Measurements from ENCODE around the gene EI24. TPM values are rescaled to one million over a fixed set of nuclear protein-coding genes. Genes with fewer than 3 reads are reported as not detected.

The EI24 gene
- polyA plus RNA-seq, 1 donor = 90.3 TPM

GRCh38 chr11:125551835-125552342 lies 17.4 kb upstream of the EI24 start:
- Histone ChIP-seq H3K9me3 (ENCODE audit: control insufficient read depth, low read depth, low read length) (peaks cover 6% of the 10 kb centered on the region), H3K36me3 (ENCODE audit: control insufficient read depth, insufficient read depth, low read length) (no peaks in the 10 kb centered on the region), H3K27me3 (ENCODE audit: control insufficient read depth, insufficient read depth, low read length) (no peaks in the 10 kb centered on the region), H3K27ac (ENCODE audit: low read length) (no peak overlapping the region), H3K4me1 (ENCODE audit: control insufficient read depth, insufficient read depth, low read length) (no peaks in the 10 kb centered on the region), H3K4me3 (ENCODE audit: low read length) (no peak overlapping the region)
- no peak for DNase-seq
- WGBS (ENCODE audit: insufficient coverage, low lambda C conversion rate) = no CpG with 5 or more reads among the region's 1 CpG

DNA sequence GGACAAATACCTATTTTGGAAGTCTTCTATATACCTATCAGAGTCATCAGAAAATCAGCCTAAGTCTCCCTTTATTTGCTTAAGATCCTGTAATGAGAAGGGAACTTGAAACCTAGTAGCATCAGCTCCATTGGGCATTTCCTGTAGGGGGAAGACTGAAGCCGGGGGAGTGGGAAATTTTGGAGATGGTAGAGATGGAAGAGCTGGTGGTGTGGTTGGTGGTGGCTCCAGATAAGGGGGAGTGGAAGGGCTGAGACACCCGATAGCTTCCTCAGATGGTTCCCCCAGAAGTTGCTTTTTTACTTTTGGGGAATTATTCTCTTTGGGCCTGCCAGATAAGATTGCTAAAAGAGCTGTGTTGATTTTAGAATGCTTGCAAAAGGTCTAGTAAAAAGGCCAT lies 16.4 kb upstream of the EI24 start:
- Histone ChIP-seq H3K4me1 (ENCODE audit: control insufficient read depth, insufficient read depth, low read length) (no peaks in the 10 kb centered on the region), H3K4me3 (ENCODE audit: low read length) (no peak overlapping the region), H3K27me3 (ENCODE audit: control insufficient read depth, insufficient read depth, low read length) (no peaks in the 10 kb centered on the region), H3K9me3 (ENCODE audit: control insufficient read depth, low read depth, low read length) (peaks cover 6% of the 10 kb centered on the region), H3K27ac (ENCODE audit: low read length) (no peak overlapping the region), H3K36me3 (ENCODE audit: control insufficient read depth, insufficient read depth, low read length) (no peaks in the 10 kb centered on the region)
- WGBS (ENCODE audit: insufficient coverage, low lambda C conversion rate) = no CpG with 5 or more reads among the region's 2 CpGs
- DNase-seq = no peak

DNA sequence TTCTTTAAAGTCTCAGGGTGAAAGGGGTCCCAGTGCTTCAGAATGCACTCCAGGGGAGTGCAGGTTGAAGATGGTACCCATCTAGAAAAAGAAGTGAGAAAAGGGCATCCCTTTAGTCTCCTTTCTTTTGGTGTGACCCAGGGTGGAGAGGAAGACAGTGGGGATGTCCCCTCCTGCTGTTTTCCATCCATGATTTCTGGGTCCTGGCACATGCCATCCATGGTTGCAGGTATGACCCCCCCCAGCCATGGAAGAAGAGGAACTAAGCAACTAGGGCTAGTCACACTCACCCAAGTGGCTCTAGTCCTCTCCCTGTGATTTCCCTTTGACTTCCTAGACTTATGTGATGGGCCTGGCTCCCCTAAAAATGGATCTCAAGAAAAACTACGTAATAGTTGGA lies 15.9 kb upstream of the EI24 start:
- H3K27me3 ChIP-seq (ENCODE audit: control insufficient read depth, insufficient read depth, low read length) = no peaks in the 10 kb centered on the region
- H3K36me3 ChIP-seq (ENCODE audit: control insufficient read depth, insufficient read depth, low read length) = no peaks in the 10 kb centered on the region
- no peaks in the 10 kb centered on the region for H3K4me1 ChIP-seq (ENCODE audit: control insufficient read depth, insufficient read depth, low read length)
- WGBS (ENCODE audit: insufficient coverage, low lambda C conversion rate) = no CpG with 5 or more reads among the region's 1 CpG
- peaks cover 6% of the 10 kb centered on the region for H3K9me3 ChIP-seq (ENCODE audit: control insufficient read depth, low read depth, low read length)
- H3K27ac ChIP-seq (ENCODE audit: low read length) = no peak overlapping the region
- no peak overlapping the region for H3K4me3 ChIP-seq (ENCODE audit: low read length)
- DNase-seq = no peak

DNA sequence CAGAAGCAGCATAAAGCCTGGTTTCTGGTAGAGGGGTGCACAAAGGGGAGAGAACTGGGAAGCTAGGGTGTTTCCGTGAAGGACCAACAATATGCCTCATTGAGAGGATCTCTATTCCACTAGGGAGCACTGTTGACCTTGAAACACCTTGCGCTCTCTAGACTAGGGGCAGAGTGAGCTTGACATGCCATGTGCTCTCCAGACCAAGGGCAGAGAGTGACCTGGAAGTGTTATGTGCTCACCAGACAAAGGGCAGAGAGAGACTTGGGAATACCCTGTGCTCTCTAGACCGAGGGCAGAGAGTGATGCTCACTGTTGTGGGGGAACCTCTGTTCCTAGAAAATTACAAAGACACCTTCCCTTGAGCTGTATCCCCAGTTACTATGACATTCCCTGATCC lies 15.2 kb upstream of the EI24 start:
- H3K9me3 ChIP-seq (ENCODE audit: control insufficient read depth, low read depth, low read length) = peaks cover 6% of the 10 kb centered on the region
- H3K27me3 ChIP-seq (ENCODE audit: control insufficient read depth, insufficient read depth, low read length) = no peaks in the 10 kb centered on the region
- no peaks in the 10 kb centered on the region for H3K36me3 ChIP-seq (ENCODE audit: control insufficient read depth, insufficient read depth, low read length)
- WGBS (ENCODE audit: insufficient coverage, low lambda C conversion rate) = no CpG with 5 or more reads among the region's 3 CpGs
- no peak for DNase-seq
- no peak overlapping the region for H3K4me3 ChIP-seq (ENCODE audit: low read length)
- H3K27ac ChIP-seq (ENCODE audit: low read length) = no peak overlapping the region
- no peaks in the 10 kb centered on the region for H3K4me1 ChIP-seq (ENCODE audit: control insufficient read depth, insufficient read depth, low read length)

- WGBS (ENCODE audit: insufficient coverage, low lambda C conversion rate) = 60% methylated on average over 1 of the region's 3 CpGs
- H3K36me3 ChIP-seq (ENCODE audit: control insufficient read depth, insufficient read depth, low read length) = no peaks in the 10 kb centered on the region
- no peaks in the 10 kb centered on the region for H3K27me3 ChIP-seq (ENCODE audit: control insufficient read depth, insufficient read depth, low read length)
- H3K4me1 ChIP-seq (ENCODE audit: control insufficient read depth, insufficient read depth, low read length) = no peaks in the 10 kb centered on the region
- no peaks in the 10 kb centered on the region for H3K9me3 ChIP-seq (ENCODE audit: control insufficient read depth, low read depth, low read length)
- H3K27ac ChIP-seq (ENCODE audit: low read length) = no peak overlapping the region
- no peak overlapping the region for H3K4me3 ChIP-seq (ENCODE audit: low read length)
- no peak for DNase-seq
These were observed 9.4 kb upstream of the EI24 start for GRCh38 chr11:125559888-125560287.

DNA sequence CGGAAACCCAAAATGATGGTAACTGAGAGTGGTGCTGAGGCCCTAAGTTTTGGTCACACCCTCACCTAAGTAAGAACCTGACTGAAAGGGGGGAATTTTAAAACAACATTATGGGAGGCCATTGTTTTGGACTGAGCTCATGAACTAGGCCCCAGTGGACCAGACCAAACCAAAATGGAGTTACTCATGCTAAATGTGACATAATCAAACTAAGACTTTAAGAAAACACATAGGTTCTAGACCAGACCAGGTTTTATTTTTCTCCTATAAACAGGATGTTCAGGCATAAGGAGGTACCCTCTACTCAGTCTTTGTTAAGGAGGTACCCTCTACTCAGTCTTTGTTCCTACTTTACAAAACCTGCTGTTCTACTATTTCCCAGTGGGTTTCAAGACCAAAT lies 7.4 kb upstream of the EI24 start:
- no peaks in the 10 kb centered on the region for H3K36me3 ChIP-seq (ENCODE audit: control insufficient read depth, insufficient read depth, low read length)
- no peak overlapping the region for H3K27ac ChIP-seq (ENCODE audit: low read length)
- no peaks in the 10 kb centered on the region for H3K27me3 ChIP-seq (ENCODE audit: control insufficient read depth, insufficient read depth, low read length)
- no peaks in the 10 kb centered on the region for H3K4me1 ChIP-seq (ENCODE audit: control insufficient read depth, insufficient read depth, low read length)
- DNase-seq = no peak
- H3K4me3 ChIP-seq (ENCODE audit: low read length) = no peak overlapping the region
- H3K9me3 ChIP-seq (ENCODE audit: control insufficient read depth, low read depth, low read length) = no peaks in the 10 kb centered on the region
- no CpG with 5 or more reads among the region's 1 CpG for WGBS (ENCODE audit: insufficient coverage, low lambda C conversion rate)

- H3K9me3 ChIP-seq (ENCODE audit: control insufficient read depth, low read depth, low read length) = no peaks in the 10 kb centered on the region
- H3K27ac ChIP-seq (ENCODE audit: low read length) = no peak overlapping the region
- 70% methylated on average over 2 of the region's 4 CpGs for WGBS (ENCODE audit: insufficient coverage, low lambda C conversion rate)
- H3K4me1 ChIP-seq (ENCODE audit: control insufficient read depth, insufficient read depth, low read length) = no peaks in the 10 kb centered on the region
- H3K27me3 ChIP-seq (ENCODE audit: control insufficient read depth, insufficient read depth, low read length) = no peaks in the 10 kb centered on the region
- no peaks in the 10 kb centered on the region for H3K36me3 ChIP-seq (ENCODE audit: control insufficient read depth, insufficient read depth, low read length)
- no peak overlapping the region for H3K4me3 ChIP-seq (ENCODE audit: low read length)
- DNase-seq = no peak
These were observed 6.8 kb upstream of the EI24 start for GRCh38 chr11:125562430-125562829.

DNA sequence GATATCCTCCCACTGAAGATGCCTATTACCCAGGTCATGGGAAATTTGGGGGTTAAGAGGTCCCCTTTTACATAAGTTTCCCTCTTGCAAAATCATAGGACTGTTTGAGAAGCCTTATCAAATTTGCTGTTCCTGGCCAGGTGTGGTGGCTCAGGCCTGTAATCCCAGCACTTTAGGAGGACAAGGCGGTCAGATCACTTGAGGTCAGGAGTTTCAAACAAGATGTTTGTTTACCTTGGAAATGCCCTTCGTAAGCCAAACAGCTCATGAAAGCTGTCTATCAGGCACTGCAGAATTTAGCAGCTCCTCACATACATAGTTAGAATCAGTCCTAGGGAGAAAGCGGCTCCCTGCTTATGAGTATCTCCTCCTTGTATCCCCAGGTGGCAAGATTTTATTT lies 4.9 kb upstream of the EI24 start:
- Histone ChIP-seq H3K9me3 (ENCODE audit: control insufficient read depth, low read depth, low read length) (no peaks in the 10 kb centered on the region), H3K4me3 (ENCODE audit: low read length) (no peak overlapping the region), H3K27me3 (ENCODE audit: control insufficient read depth, insufficient read depth, low read length) (no peaks in the 10 kb centered on the region), H3K27ac (ENCODE audit: low read length) (no peak overlapping the region), H3K36me3 (ENCODE audit: control insufficient read depth, insufficient read depth, low read length) (no peaks in the 10 kb centered on the region), H3K4me1 (ENCODE audit: control insufficient read depth, insufficient read depth, low read length) (no peaks in the 10 kb centered on the region)
- no CpG with 5 or more reads among the region's 3 CpGs for WGBS (ENCODE audit: insufficient coverage, low lambda C conversion rate)
- DNase-seq = no peak

- Histone ChIP-seq H3K36me3 (ENCODE audit: control insufficient read depth, insufficient read depth, low read length) (no peaks in the 10 kb centered on the region), H3K27ac (ENCODE audit: low read length) (no peak overlapping the region), H3K4me3 (ENCODE audit: low read length) (no peak overlapping the region), H3K9me3 (ENCODE audit: control insufficient read depth, low read depth, low read length) (no peaks in the 10 kb centered on the region), H3K27me3 (ENCODE audit: control insufficient read depth, insufficient read depth, low read length) (no peaks in the 10 kb centered on the region), H3K4me1 (ENCODE audit: control insufficient read depth, insufficient read depth, low read length) (peaks cover 8% of the 10 kb centered on the region)
- WGBS (ENCODE audit: insufficient coverage, low lambda C conversion rate) = no CpG with 5 or more reads among the region's 4 CpGs
- no peak for DNase-seq
These were observed 3.0 kb upstream of the EI24 start for GRCh38 chr11:125566235-125566634.

DNA sequence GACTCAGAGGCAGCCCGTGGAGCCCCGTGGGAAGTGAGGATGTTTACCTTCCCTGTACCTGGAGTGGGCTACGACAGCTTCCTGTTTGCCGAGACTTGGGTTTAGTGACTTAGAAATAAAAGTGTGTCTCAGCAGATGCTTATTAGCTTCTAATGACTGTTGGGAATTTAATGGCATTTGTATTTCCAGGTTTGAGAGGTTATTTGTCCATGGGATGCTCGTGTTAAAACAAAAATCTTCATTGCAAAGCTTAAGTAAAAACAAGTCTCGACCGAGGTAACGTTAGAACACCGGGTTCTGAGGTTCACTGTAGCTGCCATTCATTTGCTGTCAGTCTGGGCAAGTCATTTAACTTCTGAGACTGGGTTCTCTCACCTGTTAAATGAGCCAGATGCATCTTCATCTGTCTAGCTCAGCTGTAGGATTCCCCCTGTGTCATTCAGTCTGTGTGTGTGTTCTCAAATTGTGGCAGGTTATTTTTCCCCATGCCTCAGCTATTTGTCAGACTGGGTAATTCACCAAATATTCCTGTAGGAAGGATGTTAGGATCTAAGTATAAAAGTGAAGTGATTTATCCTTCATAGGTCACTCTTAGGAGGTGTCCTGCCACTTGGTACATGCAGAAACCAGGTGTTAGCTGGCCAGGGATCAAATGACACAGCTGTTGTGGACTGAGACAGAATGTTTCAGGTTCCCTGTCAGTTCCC lies 791 bp downstream of the EI24 start:
- Histone ChIP-seq H3K27me3 (ENCODE audit: control insufficient read depth, insufficient read depth, low read length) (no peaks in the 10 kb centered on the region), H3K9me3 (ENCODE audit: control insufficient read depth, low read depth, low read length) (no peaks in the 10 kb centered on the region), H3K4me3 (ENCODE audit: low read length) (peak overlapping the region; percentile 54), H3K4me1 (ENCODE audit: control insufficient read depth, insufficient read depth, low read length) (peaks cover 8% of the 10 kb centered on the region), H3K36me3 (ENCODE audit: control insufficient read depth, insufficient read depth, low read length) (peaks cover 16% of the 10 kb centered on the region), H3K27ac (ENCODE audit: low read length) (peak overlapping the region; percentile 13)
- no CpG with 5 or more reads among the region's 9 CpGs for WGBS (ENCODE audit: insufficient coverage, low lambda C conversion rate)
- DNase-seq = peak in 1 of 2 donors; percentile 4

GRCh38 chr11:125570952-125571351 lies 1.7 kb downstream of the EI24 start:
- Histone ChIP-seq H3K27me3 (ENCODE audit: control insufficient read depth, insufficient read depth, low read length) (no peaks in the 10 kb centered on the region), H3K4me3 (ENCODE audit: low read length) (no peak overlapping the region), H3K36me3 (ENCODE audit: control insufficient read depth, insufficient read depth, low read length) (peaks cover 25% of the 10 kb centered on the region), H3K9me3 (ENCODE audit: control insufficient read depth, low read depth, low read length) (no peaks in the 10 kb centered on the region), H3K4me1 (ENCODE audit: control insufficient read depth, insufficient read depth, low read length) (peaks cover 8% of the 10 kb centered on the region), H3K27ac (ENCODE audit: low read length) (no peak overlapping the region)
- WGBS (ENCODE audit: insufficient coverage, low lambda C conversion rate) = no CpG with 5 or more reads among the region's 2 CpGs
- no peak for DNase-seq

Data from large intestine (tissue), 3 donors.